ENCODE data around the gene DIPK1A. TPM values are rescaled to one million over a fixed set of nuclear protein-coding genes. Genes with fewer than 3 reads are reported as not detected.

DIPK1A gene
- total RNA-seq, 1 experiment from 2014 or later: 3.8 TPM

DNA sequence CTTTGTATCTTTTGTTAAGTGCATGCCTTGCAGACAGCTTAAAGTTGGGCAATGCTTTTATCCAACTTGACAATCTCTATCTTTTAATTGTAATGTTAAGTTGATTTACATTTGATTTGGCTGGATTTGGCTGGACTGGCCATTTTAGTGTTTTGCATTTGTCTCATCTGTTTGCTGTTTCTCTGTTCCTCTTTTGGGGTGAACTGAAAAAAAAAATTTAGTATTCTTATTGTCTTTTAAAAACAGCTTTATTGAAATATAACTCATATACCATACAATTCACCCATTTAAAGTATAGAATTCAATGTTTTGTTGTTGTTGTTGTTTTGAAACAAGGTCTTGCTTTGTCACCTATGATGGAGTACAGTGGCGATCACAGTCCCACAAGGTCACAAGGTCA, 34.4 kb downstream of the DIPK1A start:
- Mint-ChIP-seq H3K4me3 (no peak overlapping the region), H3K27ac (no peak overlapping the region), H3K27me3 (ENCODE audit: low read depth) (no peaks in the 10 kb centered on the region), H3K36me3 (ENCODE audit: insufficient read depth in 1 of 3, low read depth in 3 of 3) (no peaks in the 10 kb centered on the region; a peak in 1 of 7 replicates), H3K9me3 (no peaks in the 10 kb centered on the region), H3K4me1 (peaks cover 0 to 2% of the 10 kb centered on the region in 2 experiments; a peak in 1 of 4 replicates)
- no peak overlapping the region for H4K8ac ChIP-seq (replicated peaks; ENCODE audit: insufficient read length, low read depth, low read length)
- no peak overlapping the region for H3K27ac ChIP-seq (ENCODE audit: insufficient read length, low read depth, low read length)
- H2BK120ac ChIP-seq (ENCODE audit: low read depth, low read length, poor library complexity, severe bottlenecking): no peak overlapping the region
- no peak overlapping the region for H2BK12ac ChIP-seq (ENCODE audit: insufficient read length, low read depth, low read length)
- H3K4me1 ChIP-seq (ENCODE audit: insufficient read depth, low read length): peaks cover 3% of the 10 kb centered on the region; the same call in 1 of the 2 replicates
- H2AFZ ChIP-seq (ENCODE audit: low read length): no peak overlapping the region
- no CpG with 5 or more reads among the region's 1 CpG for WGBS (ENCODE audit: extremely low coverage, insufficient read length, low lambda C conversion rate)
- no peak overlapping the region for H3K4me2 ChIP-seq (ENCODE audit: insufficient read depth, insufficient read length, low read length)
- H4K5ac ChIP-seq (ENCODE audit: insufficient read length, low read depth, low read length): no peak overlapping the region
- H3K27me3 ChIP-seq (ENCODE audit: insufficient read depth, low read length): no peaks in the 10 kb centered on the region
- no peaks in the 10 kb centered on the region for H4K20me1 ChIP-seq (ENCODE audit: control insufficient read depth, insufficient read depth, insufficient read length)
- no peaks in the 10 kb centered on the region for H3K23me2 ChIP-seq (ENCODE audit: insufficient read length, low read depth, low read length, poor library complexity, severe bottlenecking)
- H3K9me3 ChIP-seq (ENCODE audit: control insufficient read depth, low read depth, low read length): no peaks in the 10 kb centered on the region
- no peak overlapping the region for H3K14ac ChIP-seq (ENCODE audit: insufficient read depth, low read length)
- H3K23ac ChIP-seq (ENCODE audit: insufficient read length, low read depth, low read length): no peak overlapping the region
- DNase-seq: no peak
- H3K18ac ChIP-seq (ENCODE audit: insufficient read length, low read depth, low read length): no peak overlapping the region
- no peak overlapping the region for H4K91ac ChIP-seq (ENCODE audit: insufficient read length, low read depth, low read length)
- no peak overlapping the region for H3K4ac ChIP-seq (ENCODE audit: low read depth, low read length)
- no peaks in the 10 kb centered on the region for H3K79me1 ChIP-seq (ENCODE audit: insufficient read depth, low read depth, low read length, poor library complexity, severe bottlenecking)
- no peak overlapping the region for H2BK15ac ChIP-seq (ENCODE audit: low read depth, low read length)
- no peak overlapping the region for H2AK5ac ChIP-seq (ENCODE audit: insufficient read length, low read length)
- H3K9ac ChIP-seq (ENCODE audit: extremely low read depth, insufficient read length, low read length): no peak overlapping the region
- no peaks in the 10 kb centered on the region for H3K79me2 ChIP-seq (ENCODE audit: insufficient read depth, low read length)
- TF ChIP-seq, protein P1, sequence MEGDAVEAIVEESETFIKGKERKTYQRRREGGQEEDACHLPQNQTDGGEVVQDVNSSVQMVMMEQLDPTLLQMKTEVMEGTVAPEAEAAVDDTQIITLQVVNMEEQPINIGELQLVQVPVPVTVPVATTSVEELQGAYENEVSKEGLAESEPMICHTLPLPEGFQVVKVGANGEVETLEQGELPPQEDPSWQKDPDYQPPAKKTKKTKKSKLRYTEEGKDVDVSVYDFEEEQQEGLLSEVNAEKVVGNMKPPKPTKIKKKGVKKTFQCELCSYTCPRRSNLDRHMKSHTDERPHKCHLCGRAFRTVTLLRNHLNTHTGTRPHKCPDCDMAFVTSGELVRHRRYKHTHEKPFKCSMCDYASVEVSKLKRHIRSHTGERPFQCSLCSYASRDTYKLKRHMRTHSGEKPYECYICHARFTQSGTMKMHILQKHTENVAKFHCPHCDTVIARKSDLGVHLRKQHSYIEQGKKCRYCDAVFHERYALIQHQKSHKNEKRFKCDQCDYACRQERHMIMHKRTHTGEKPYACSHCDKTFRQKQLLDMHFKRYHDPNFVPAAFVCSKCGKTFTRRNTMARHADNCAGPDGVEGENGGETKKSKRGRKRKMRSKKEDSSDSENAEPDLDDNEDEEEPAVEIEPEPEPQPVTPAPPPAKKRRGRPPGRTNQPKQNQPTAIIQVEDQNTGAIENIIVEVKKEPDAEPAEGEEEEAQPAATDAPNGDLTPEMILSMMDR (conservative IDR thresholded peaks at IDR 0.05): no peak
- H3K56ac ChIP-seq (ENCODE audit: insufficient read length, low read depth, low read length): no peak overlapping the region
- no peak overlapping the region for H2BK20ac ChIP-seq (ENCODE audit: low read depth, low read length, poor library complexity, severe bottlenecking)
- H2BK5ac ChIP-seq (ENCODE audit: insufficient read length, low read length): no peak overlapping the region
- no peak overlapping the region for H3T11ph ChIP-seq (ENCODE audit: low read length)

All from H9 (cell line).